ENCODE results near the gene WWOX. TPM values are rescaled to one million over a fixed set of nuclear protein-coding genes. Genes with fewer than 3 reads are reported as not detected.

The WWOX gene
- total and polyA plus RNA-seq, 2 of the 4 experiments (the other 2 are of a cell fraction): 2.7 to 5.4 TPM

- no peak for ATAC-seq (ENCODE audit: low read depth)
- TF ChIP-seq MAZ (IDR thresholded peaks at IDR 0.05; ENCODE audit: borderline replicate concordance, low read depth, low read length) (no peak), SMC3 (IDR thresholded peaks at IDR 0.05; ENCODE audit: low read depth, low read length) (no peak), POLR2A (IDR thresholded peaks at IDR 0.05; ENCODE audit: low read depth, low read length) (no peak), NFE2L2 (IDR thresholded peaks at IDR 0.05; ENCODE audit: low read depth, low read length) (no peak), MXI1 (IDR thresholded peaks at IDR 0.05; ENCODE audit: borderline replicate concordance, low read depth, low read length) (no peak), FOS (IDR thresholded peaks at IDR 0.05; ENCODE audit: low read depth, low read length) (no peak), MAFK (IDR thresholded peaks at IDR 0.05; ENCODE audit: low read depth, low read length) (no peak), RFX5 (IDR thresholded peaks at IDR 0.05; ENCODE audit: low read depth, low read length) (no peak), ELK1 (IDR thresholded peaks at IDR 0.05; ENCODE audit: borderline replicate concordance, low read depth, low read length) (no peak), RCOR1 (IDR thresholded peaks at IDR 0.05; ENCODE audit: insufficient replicate concordance, low read length) (no peak), CEBPB (IDR thresholded peaks at IDR 0.05; ENCODE audit: low read depth, low read length) (no peak), BHLHE40 (IDR thresholded peaks at IDR 0.05; ENCODE audit: low read depth, low read length) (no peak), CTCF (conservative IDR thresholded peaks at IDR 0.05; ENCODE audit: low read depth, low read length) (no peak), CHD1 (IDR thresholded peaks at IDR 0.05; ENCODE audit: low read depth, low read length) (no peak), RAD21 (IDR thresholded peaks at IDR 0.05; ENCODE audit: low read length) (no peak)
- TF ChIP-seq, protein P1, sequence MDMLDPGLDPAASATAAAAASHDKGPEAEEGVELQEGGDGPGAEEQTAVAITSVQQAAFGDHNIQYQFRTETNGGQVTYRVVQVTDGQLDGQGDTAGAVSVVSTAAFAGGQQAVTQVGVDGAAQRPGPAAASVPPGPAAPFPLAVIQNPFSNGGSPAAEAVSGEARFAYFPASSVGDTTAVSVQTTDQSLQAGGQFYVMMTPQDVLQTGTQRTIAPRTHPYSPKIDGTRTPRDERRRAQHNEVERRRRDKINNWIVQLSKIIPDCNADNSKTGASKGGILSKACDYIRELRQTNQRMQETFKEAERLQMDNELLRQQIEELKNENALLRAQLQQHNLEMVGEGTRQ (IDR thresholded peaks at IDR 0.05; ENCODE audit: low read depth, low read length): no peak
These were observed 293.2 kb downstream of the WWOX start for GRCh38 chr16:78392585-78393195.

More at GRCh38 chr16:78392585-78393195, 293.2 kb downstream of the WWOX start:
- H2BK120ac ChIP-seq (ENCODE audit: low read depth, low read length): no peak overlapping the region
- H4K5ac ChIP-seq (ENCODE audit: low read depth, low read length): no peak overlapping the region
- no peak overlapping the region for H2AK9ac ChIP-seq (replicated peaks; ENCODE audit: low read depth, low read length, poor library complexity)
- no peak overlapping the region for H3K18ac ChIP-seq (ENCODE audit: low read depth, low read length)
- peaks cover 20% of the 10 kb centered on the region for H3K9me3 ChIP-seq (ENCODE audit: control insufficient read depth, insufficient read depth, low read length)
- ChIA-PET CTCF (no interaction called here), POLR2A (ENCODE audit: unreplicated experiment) (no interaction called here)
- no peak overlapping the region for H2AFZ ChIP-seq (replicated peaks; ENCODE audit: low read length, poor library complexity)
- H3K4me3 ChIP-seq (ENCODE audit: insufficient read depth, low read depth, low read length): no peak overlapping the region
- dilution Hi-C loops (cut with HindIII; ENCODE audit: low sequenced_read_pairs, unreplicated experiment) (no loop called here), in situ Hi-C loops (cut with MboI; ENCODE audit: low sequenced_read_pairs) (no loop called here), intact Hi-C loops (cut with micrococcal nuclease) (no loop called here)
- no peak overlapping the region for H3K14ac ChIP-seq (replicated peaks; ENCODE audit: low read depth, low read length)
- H3K27me3 ChIP-seq (ENCODE audit: control insufficient read depth, insufficient read depth, low read length): no peaks in the 10 kb centered on the region
- 73% methylated on average over 4 of the region's 9 CpGs; no CpG with 5 or more reads in 1 of the 2 experiments for whole genome bisulfite sequencing, 2 experiments (ENCODE audit: extremely low coverage in 2 of 2, insufficient read length in 1 of 2)
- no peak overlapping the region for H2BK5ac ChIP-seq (ENCODE audit: low read depth, low read length, poor library complexity, severe bottlenecking)
- H3K4ac ChIP-seq (ENCODE audit: low read depth, low read length): no peak overlapping the region
- H3K79me1 ChIP-seq (ENCODE audit: low read depth in 1 of 2, low read length in 2 of 2): no peaks in the 10 kb centered on the region
- no peak overlapping the region for H3K23ac ChIP-seq (ENCODE audit: low read depth, low read length)
- H3K27ac ChIP-seq (ENCODE audit: insufficient read depth, low read length): no peak overlapping the region
- H2BK15ac ChIP-seq (ENCODE audit: low read depth, low read length): no peak overlapping the region
- H4K8ac ChIP-seq (ENCODE audit: low read depth in 2 of 2, low read length in 2 of 2): no peak overlapping the region
- H3K9ac ChIP-seq (ENCODE audit: low read depth, low read length): no peak overlapping the region
- no peaks in the 10 kb centered on the region for H3K36me3 ChIP-seq (ENCODE audit: control insufficient read depth, insufficient read depth, low read length)
- H3K9me1 ChIP-seq (ENCODE audit: insufficient read depth, low read length): no peaks in the 10 kb centered on the region
- no peak overlapping the region for H4K91ac ChIP-seq (ENCODE audit: insufficient read depth, low read depth, low read length)
- no TSS peak for BruUV-seq (replicated peaks)
- H2BK20ac ChIP-seq (ENCODE audit: low read depth, low read length): no peak overlapping the region
- H3K56ac ChIP-seq (ENCODE audit: extremely low read depth, insufficient read depth, low read length): no peak overlapping the region
- no peak for DNase-seq
- H3K4me1 ChIP-seq (ENCODE audit: control insufficient read depth, insufficient read depth, low read length): no peaks in the 10 kb centered on the region
- no peaks in the 10 kb centered on the region for H4K20me1 ChIP-seq (ENCODE audit: insufficient read depth, low read length)
- H3K4me2 ChIP-seq (ENCODE audit: low read depth, low read length): no peak overlapping the region
- no peak overlapping the region for H2AK5ac ChIP-seq (ENCODE audit: low read depth, low read length)
